DMS 273 treated with DMSO at 0.1 percent for 48 hours (cell line): Measurements from ENCODE around the gene PKIG.

ENCODE experiments used
- DNase-seq: peaks from one replicate; lab custom pipeline; 2025; lab: John Stamatoyannopoulos, UW

The PKIG gene

DNA sequence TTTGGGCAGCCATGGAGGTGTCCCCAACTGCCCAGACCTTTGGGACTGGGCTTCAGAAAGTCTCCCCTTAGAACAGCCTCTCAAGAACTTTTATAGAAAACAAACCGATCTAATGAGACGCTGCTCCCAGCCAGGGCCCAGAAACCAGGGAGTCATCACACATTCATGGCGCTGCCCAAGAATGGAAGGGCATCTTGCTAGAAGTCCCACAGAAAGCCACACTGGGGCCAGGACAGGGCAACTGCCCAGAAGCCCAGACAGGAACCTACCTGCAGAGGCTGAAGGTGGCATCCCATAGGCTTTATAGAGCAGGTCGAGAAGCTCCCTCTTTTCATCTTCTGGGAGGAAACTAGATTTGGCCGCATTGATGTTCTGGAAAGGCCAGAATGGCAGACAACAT, 37.7 kb downstream of the PKIG start:
- no peak for DNase-seq

DNA sequence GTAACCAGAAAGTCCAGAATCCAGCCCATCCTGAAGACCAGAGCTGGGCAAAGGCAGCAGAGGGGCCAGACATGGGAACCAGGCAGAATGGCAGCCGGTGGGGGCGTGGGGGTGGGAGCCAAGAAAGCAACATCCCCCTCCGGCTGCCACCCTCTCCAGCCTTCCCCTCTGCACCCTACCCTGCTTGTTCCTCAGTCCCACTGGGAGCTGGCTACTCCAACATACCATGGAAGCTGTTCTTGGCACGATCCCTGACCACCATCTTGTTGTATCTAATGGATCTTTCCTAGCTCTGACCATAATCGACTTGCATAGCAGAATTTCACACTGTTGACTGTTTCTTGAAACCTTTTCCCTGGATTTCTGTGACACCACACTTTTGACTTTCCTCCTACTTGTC, 38.9 kb downstream of the PKIG start:
- no peak for DNase-seq

GRCh38 chr20:44621939-44622338, 39.6 kb downstream of the PKIG start:
- DNase-seq, result no peak

DNA sequence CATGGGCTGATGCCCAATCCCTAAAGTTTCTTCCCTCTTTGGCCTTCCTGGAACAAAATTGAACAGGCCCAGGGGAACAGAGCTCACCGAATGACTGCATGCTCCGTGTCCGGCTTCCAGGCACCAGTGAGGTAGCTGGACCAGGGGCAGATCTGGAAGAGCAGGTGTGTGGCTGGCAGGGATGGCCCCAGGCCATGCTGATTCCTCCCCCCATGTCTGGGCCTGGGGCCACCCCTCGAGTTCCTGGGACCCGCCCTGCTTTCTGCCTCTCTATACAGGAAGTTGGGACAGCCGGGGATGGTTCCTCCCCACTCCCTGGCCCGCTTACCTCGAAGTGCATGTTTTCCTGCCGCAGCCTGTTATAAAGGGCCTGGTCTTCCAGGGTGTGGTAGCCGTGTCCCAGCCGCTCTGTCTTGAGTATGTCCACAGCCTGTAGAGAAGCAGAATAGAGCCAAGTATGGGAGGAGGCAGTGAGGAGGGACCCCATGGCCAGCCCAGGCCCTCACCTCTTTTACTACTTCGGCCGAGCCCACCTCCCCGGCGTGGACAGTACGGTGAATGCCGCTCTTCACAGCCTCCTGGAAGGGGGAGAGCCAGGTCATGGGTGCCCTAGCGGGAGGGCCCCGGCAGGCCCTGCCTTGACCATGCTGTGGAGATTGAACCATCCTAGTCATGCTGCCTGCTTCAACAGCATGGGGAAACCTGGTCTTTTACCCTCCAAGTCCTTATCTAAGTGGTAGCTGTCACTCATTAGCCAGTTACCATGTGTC, 40.3 kb downstream of the PKIG start:
- DNase-seq, result no peak

GRCh38 chr20:44624152-44624551, 41.8 kb downstream of the PKIG start:
- no peak for DNase-seq

DNA sequence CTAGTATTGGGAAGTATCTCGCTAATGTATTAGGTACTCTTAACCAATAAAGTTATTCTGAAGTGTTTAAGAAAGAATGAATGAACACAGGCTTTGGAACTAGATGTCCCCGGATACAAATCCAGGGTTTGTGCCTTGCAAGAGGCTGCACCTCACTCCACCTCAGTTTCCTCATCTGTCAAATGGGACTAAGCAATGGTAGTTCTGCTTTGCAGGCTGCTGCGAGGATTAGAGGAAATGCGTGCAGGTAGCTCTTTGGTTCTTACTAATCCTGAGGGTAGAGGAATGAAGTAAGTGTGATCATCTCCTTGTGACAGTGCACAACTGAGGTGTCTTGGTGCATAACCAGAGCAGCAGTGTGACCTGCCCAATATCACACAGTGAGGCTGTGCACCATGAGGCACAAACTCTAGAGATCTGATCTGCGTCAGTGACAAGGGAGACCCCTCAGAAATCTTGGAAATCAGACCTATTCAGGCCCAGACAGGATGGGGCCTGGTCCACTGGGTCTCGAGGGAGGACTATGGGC, 42.4 kb downstream of the PKIG start:
- DNase-seq, result no peak

DNA sequence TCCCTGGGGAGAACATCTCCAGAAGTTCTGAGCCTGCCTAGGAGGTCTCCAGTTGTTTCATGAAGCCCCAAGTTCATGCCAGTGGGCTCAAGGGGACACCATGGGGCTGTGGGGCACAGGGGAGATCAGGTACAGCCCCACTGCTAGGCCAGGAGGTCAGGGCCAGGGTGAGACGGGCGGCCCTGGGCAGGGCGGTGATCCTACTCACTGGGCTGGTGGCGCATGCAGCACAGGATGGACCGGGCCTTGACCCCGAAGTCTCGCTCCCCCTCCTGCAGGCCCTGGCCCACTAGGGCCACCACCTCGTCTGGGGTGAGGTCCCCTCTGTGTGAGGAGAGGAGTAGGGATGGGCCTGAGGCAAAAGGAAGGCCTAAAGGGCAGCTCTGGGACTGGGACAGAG, 43.0 kb downstream of the PKIG start:
- no peak for DNase-seq

- DNase-seq, result no peak
Observed at GRCh38 chr20:44626278-44626677, 43.9 kb downstream of the PKIG start.

GRCh38 chr20:44627364-44628010, 45.1 kb downstream of the PKIG start:
- DNase-seq, result no peak

- no peak for DNase-seq
Observed at GRCh38 chr20:44629017-44629385, 46.6 kb downstream of the PKIG start.

DNA sequence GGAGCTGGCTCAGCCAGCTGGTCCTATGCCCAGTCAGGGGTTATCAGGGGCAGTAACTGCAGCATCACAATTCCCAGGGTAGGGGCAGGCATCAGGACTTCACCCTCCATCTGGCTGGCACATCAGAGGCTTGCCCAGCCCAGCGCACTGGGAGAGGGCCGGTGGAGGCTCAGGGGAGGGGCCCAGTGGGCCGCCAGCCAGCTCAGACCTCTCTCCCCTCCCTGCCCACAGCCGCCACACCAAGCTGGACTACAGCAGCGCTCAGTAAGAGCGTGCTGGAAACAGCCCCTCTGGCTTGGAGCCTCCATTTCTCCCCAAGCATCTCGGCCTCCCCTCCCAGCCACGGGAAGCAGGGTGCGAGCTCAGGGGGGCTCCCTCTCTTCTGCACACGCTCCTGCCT, 47.2 kb downstream of the PKIG start:
- no peak for DNase-seq

- DNase-seq, result no peak
Observed at GRCh38 chr20:44630297-44630696, 47.9 kb downstream of the PKIG start.

DNA sequence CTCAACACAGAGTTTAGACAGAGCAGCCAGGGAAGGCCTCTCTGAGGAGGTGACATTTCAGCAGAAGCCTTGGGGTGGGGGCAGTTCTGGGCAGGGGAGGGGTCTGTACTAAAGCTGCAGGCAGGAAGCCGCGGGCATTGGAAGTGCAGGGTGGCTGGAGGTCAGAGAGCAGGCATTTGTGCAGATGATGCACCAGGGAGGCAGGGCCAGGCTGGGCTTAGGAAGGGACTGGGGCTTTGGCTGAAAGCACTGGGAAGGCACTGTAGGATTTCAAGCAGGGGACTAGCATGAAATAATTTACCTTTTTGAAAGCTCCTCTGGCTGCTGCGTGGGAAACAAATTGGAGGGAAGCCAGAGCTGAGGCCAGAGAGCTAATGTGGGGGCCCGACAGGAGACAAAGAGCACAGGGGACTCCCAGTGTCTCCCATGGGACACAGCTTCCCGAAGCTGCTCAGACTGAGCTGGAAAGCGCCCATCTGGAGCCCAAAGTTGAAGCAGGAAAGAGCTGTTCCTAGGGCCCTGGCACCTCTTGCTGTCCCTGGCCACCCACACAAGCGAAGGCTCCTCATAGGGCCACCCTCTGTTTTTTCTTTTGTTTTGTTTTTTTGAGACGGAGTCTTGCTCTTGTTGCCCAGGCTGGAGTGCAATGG, 49.8 kb downstream of the PKIG start:
- DNase-seq, result no peak

- DNase-seq, result no peak
Observed at GRCh38 chr20:44633187-44633810, 50.9 kb downstream of the PKIG start.

DNA sequence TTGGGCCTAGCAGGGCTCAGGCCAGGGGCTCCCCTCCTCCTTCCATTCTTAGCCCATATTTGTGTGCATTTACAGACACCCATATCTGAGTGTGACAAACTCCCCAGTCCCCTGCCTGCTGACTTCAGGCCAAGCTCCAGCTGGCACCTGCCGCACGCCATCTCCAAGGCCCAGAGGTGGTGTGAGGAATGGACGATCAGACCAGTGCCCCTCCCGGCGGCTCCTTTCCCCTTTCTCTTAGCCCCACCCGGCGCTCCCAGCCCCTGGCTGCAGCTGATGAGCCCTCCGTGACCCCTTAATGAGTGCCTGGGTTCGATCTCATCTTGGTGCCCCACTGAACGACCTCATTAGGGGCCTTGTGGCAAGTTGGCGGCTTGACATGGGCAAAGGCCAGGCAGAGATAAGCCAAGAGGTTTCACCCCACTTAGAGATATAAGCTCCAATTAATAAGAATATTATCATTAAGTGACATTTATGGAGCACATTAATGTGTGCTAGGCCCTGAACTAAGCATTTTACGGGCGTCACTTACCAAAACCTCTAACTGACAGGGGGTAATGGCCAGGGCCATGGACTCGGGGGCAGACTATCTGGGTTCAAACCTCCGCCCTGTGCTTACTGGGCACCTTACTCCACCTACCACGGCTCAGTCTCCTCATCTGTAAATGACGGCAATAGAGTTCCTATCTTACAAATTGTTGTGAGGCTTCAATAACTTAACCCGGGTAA, 51.7 kb downstream of the PKIG start:
- DNase-seq, result no peak

DNA sequence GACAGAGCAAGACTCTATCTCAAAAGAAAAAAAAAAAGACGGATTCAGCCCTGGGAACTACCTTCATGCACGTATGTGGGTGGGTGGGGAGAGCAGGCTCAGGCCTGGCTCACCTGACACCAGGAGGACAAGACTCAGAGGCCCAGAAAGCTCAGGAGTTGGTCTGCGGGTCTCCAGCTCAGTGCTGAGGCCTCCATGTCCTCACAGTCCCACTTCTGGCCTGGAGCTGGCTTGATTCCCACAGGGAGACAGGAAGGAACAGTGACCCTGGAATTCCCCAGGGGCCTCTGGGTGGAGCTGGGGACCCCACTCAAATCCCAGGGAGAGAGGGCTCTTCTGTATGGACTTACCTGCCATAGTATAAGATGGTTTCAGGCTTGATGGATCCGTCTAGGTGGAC, 53.5 kb downstream of the PKIG start:
- no peak for DNase-seq

DNA sequence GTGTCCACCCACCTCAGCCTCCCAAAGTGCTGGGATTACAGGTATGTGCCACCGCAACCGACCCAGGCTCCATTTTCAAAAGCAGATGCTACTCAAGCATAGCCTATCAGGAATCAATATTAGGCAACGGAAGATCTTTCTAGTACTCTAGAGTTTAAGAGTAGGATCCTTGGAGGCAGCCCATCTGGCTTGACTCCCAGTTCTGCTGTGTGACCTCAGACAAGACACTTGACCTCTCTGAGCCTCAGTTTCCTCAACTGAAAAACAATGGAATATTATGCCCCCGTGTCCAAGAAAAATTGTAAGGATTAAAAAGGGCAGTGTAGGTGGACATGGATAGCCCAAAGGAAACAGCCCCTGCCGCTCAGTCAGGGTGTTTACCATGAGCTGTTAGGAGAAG, 54.7 kb downstream of the PKIG start:
- no peak for DNase-seq

- DNase-seq, result no peak
Observed at GRCh38 chr20:44637522-44638372, 55.4 kb downstream of the PKIG start.

DNA sequence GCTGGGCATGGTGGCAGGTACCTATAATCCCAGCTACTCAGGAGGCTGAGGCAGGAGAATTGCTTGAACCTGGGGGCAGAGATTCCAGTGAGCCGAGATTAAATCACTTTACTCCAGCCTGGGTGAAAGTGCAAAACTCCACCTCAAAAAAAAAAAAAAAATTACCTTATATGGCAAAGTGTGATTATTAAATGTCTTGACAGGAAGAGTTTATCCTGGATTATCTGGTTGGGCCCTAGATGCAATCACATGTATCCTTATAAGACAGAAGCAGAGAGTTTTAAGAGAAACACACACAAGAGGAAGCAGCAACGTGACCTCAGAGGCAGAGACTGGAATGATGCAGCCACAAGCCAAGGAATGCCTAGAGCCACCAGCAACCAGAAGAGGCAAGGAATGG, 58.1 kb downstream of the PKIG start:
- DNase-seq, result no peak

GRCh38 chr20:44641325-44641724, 58.9 kb downstream of the PKIG start:
- no peak for DNase-seq
